ENCODE data around the gene CTU2. TPM values are rescaled to one million over a fixed set of nuclear protein-coding genes. Genes with fewer than 3 reads are reported as not detected.
A peak's percentile ranks its signal among the peaks of the same experiment; 100 is the strongest.

CTU2 gene
- total RNA-seq, 1 experiment from 2014 or later, result 24.8 TPM

GRCh38 chr16:88695753-88696152 lies 10.6 kb upstream of the CTU2 start:
- ChIA-PET CTCF (interaction anchor here (1.0 kb wide), 1 partner anchor 9 kb away, joined by 3 read pairs; no protein-coding TSS in a partner anchor), POLR2A (no interaction called here)
- Histone ChIP-seq H3K36me3 (ENCODE audit: control insufficient read depth, insufficient read depth, low read length) (no peaks in the 10 kb centered on the region), H3K4me1 (ENCODE audit: control insufficient read depth, insufficient read depth, low read length) (no peaks in the 10 kb centered on the region), H3K4me3 (ENCODE audit: low read depth in 2 of 2, low read length in 2 of 2) (no peak overlapping the region), H3K9me3 (ENCODE audit: control insufficient read depth, insufficient read depth, low read depth, low read length) (no peaks in the 10 kb centered on the region), H3K27me3 (ENCODE audit: control insufficient read depth, insufficient read depth, low read length) (no peaks in the 10 kb centered on the region), H3K27ac (ENCODE audit: low read length) (no peak overlapping the region)
- no TSS peak for BruUV-seq (replicated peaks)
- in situ Hi-C loops (cut with HindIII; ENCODE audit: low pct_unique_long_range_greater_than_20kb, low sequenced_read_pairs), result no loop called here
- intact Hi-C loops (cut with micrococcal nuclease; ENCODE audit: unreplicated experiment), result no loop called here
- DNase-seq (ENCODE audit: low read depth, low spot score) (no peak), ATAC-seq (no peak)
- TF ChIP-seq CTCF (IDR thresholded peaks at IDR 0.05) (no peak), TCF7L2 (IDR thresholded peaks at IDR 0.05; ENCODE audit: low read depth, low read length) (no peak), SIN3A (IDR thresholded peaks at IDR 0.05; ENCODE audit: borderline replicate concordance, insufficient read depth, low read depth, low read length) (no peak), REST (IDR thresholded peaks at IDR 0.05; ENCODE audit: insufficient read depth in 1 of 2, low read depth in 2 of 2, low read length in 1 of 2) (no peak), POLR2AphosphoS5 (IDR thresholded peaks at IDR 0.05; ENCODE audit: low read depth, low read length) (no peak)

- no peaks in the 10 kb centered on the region for H3K4me1 ChIP-seq (ENCODE audit: control insufficient read depth, insufficient read depth, low read length)
- TSS peak; percentile 80 for BruUV-seq (replicated peaks)
- no peaks in the 10 kb centered on the region for H3K36me3 ChIP-seq (ENCODE audit: control insufficient read depth, insufficient read depth, low read length)
- DNase-seq (ENCODE audit: low read depth, low spot score) (no peak), ATAC-seq (no peak)
- POLR2A ChIA-PET, result no interaction called here
- no peak overlapping the region for H3K4me3 ChIP-seq (ENCODE audit: low read depth in 2 of 2, low read length in 2 of 2)
- intact Hi-C loops (cut with micrococcal nuclease; ENCODE audit: unreplicated experiment), result no loop called here
- no peaks in the 10 kb centered on the region for H3K9me3 ChIP-seq (ENCODE audit: control insufficient read depth, insufficient read depth, low read depth, low read length)
- no peak overlapping the region for H3K27ac ChIP-seq (ENCODE audit: low read length)
- TF ChIP-seq REST (IDR thresholded peaks at IDR 0.05; ENCODE audit: insufficient read depth in 1 of 2, low read depth in 2 of 2, low read length in 1 of 2) (no peak), SIN3A (IDR thresholded peaks at IDR 0.05; ENCODE audit: borderline replicate concordance, insufficient read depth, low read depth, low read length) (no peak), POLR2AphosphoS5 (IDR thresholded peaks at IDR 0.05; ENCODE audit: low read depth, low read length) (no peak), CTCF (IDR thresholded peaks at IDR 0.05) (no peak), TCF7L2 (IDR thresholded peaks at IDR 0.05; ENCODE audit: low read depth, low read length) (no peak)
- CTCF ChIA-PET, result interaction anchor here (1.0 kb wide), 1 partner anchor 9 kb away, joined by 3 read pairs; no protein-coding TSS in a partner anchor
- no peaks in the 10 kb centered on the region for H3K27me3 ChIP-seq (ENCODE audit: control insufficient read depth, insufficient read depth, low read length)
- in situ Hi-C loops (cut with HindIII; ENCODE audit: low pct_unique_long_range_greater_than_20kb, low sequenced_read_pairs), result no loop called here
These were observed 9.9 kb upstream of the CTU2 start for GRCh38 chr16:88696441-88696840.
